Body of pancreas (tissue), 4 donors: ENCODE data around the gene CTDSP2. TPM values are rescaled to one million over a fixed set of nuclear protein-coding genes. Genes with fewer than 3 reads are reported as not detected.
"Not testable (repeated sequence)": the region's sequence is repeated elsewhere in the genome, so short reads cannot be mapped to it uniquely, and the experiment has no call there.

Experiments used
- ATAC-seq: fragments of 150-250 bp; one replicate; pipeline ENCODE4 v1.9.1; 2016
- DNase-seq, 4 donors: peaks; one replicate each; pipeline ENCODE4 v3.0.0-alpha.2; 2019
- H3K27ac ChIP-seq, 4 donors: fragments of 200-600 bp; sonication (generic); 1 replicate in 3 of 4; 2 replicates in 1 of 4; pipeline versions ENCODE4 v1.5.1 to v1.6.1; 2016 to 2019; ENCODE audit warnings: mild to moderate bottlenecking in 1 of 4, mixed read lengths in 1 of 4, moderate library complexity in 1 of 4
- H3K27me3 ChIP-seq, 2 donors: fragments of 200-600 bp; sonication (generic); one replicate each; pipeline ENCODE4 v1.6.0; 2016; ENCODE audit warnings: mild to moderate bottlenecking in 1 of 2
- H3K36me3 ChIP-seq, 2 donors: fragments of 200-600 bp; sonication (generic); replicated peaks in 1 of 2; 2 replicates each; pipeline ENCODE4 v1.5.1; 2016; ENCODE audit warnings: low read depth in 2 of 2; ENCODE audit not compliant: insufficient read depth in 1 of 2
- H3K4me1 ChIP-seq: fragments of 200-600 bp; sonication (generic); one replicate; pipeline ENCODE4 v1.6.0; 2016
- H3K4me3 ChIP-seq, 2 donors: fragments of 200-600 bp; sonication (generic); 1 replicate in 1 of 2; 2 replicates in 1 of 2; pipeline ENCODE4 v1.5.1; 2016 to 2019
- H3K9me3 ChIP-seq, 3 donors: fragments of 200-600 bp; sonication (generic); 1 replicate in 2 of 3; 2 replicates in 1 of 3; pipeline ENCODE4 v1.5.1; 2016
- POLR2A ChIP-seq, 3 donors: fragments of 450-650 bp; IDR thresholded peaks; one replicate each; pipeline ENCODE4 v1.6.1; 2016; ENCODE audit warnings: antibody characterized with exemption in 3 of 3, mild to moderate bottlenecking in 2 of 3
- WGBS, 2 donors: methylation state at CpG; one replicate each; pipeline ENCODE4 v1.1.5; 2017; 5-methylcytosine and 5-hydroxymethylcytosine counted together
- intact Hi-C: fragments of 100-400 bp; cut with DNase I; formaldehyde crosslinking; loops from one replicate; pipeline ENCODE4 v1.15.1; 2023
- total RNA-seq, 2 donors: library from RNA; depleted of rRNA; stranded (reverse); fragments of >200 nt; gene quantifications; one replicate each; pipeline ENCODE4 v1.1.0, GENCODE V29; 2016
- TF ChIP-seq, protein P1 (sequence below), 7 experiments: fragments of 450-650 bp in 4 of 7; fragments of 200-600 bp in 3 of 7; sonication (generic) in 3 of 7; IDR thresholded peaks; one replicate each; pipeline ENCODE4 v1.5.1; 2016 to 2019; ENCODE audit warnings: antibody characterized with exemption in 7 of 7

Gene CTDSP2
- total RNA-seq, 2 donors from 2014 or later: 82.1 to 125 TPM

DNA sequence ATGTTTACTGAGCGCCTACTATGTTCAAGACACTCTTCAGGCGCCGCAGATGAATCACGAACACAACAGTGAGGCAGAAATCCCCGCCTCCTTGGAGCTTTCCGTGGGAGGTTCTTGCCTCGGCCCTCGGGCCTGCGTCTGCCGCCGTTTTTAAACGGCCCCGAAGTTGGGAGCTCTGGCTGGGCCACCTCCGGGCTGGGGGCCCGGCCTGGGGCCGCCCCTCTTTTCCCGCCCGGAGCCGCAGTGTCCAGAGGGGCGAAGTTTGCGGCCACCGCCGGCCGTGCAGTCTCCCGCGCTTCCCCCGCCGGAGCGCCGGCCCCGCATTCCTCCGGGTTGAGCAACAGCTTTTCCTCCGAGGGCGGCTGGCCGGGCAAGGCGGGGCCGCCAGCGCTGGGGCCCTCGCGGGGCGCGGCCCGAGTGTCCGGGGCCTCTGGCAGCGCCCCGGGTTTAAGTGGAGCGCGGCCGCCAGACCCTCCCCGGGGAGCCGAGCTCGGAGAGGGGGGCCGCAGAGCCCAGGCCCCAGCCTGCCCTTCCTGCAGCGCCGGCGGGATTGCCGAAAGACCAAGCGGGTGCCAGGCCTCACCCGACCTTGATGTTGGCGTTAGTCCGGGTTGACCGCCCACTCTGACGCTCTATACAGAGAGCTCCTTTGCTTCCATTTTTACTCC is 18.7 kb upstream of the CTDSP2 start:
- WGBS, 2 donors: 0 to 1% methylated on average over 23 to 63 of the region's 63 CpGs
- DNase-seq (peak; percentile 66 to 75 (median 70)), ATAC-seq (peak; percentile 93)
- peaks cover 8% of the 10 kb centered on the region for H3K4me1 ChIP-seq
- peak overlapping the region; percentile 62 to 92 (median 84) for H3K27ac ChIP-seq
- intact Hi-C loops: no loop called here
- H3K4me3 ChIP-seq: peak overlapping the region; percentile 6 to 26
- H3K27me3 ChIP-seq: no peaks in the 10 kb centered on the region
- no peaks in the 10 kb centered on the region for H3K9me3 ChIP-seq
- TF ChIP-seq POLR2A (IDR thresholded peaks at IDR 0.05): peak; percentile 41 to 74 (median 63)
- TF ChIP-seq, protein P1, sequence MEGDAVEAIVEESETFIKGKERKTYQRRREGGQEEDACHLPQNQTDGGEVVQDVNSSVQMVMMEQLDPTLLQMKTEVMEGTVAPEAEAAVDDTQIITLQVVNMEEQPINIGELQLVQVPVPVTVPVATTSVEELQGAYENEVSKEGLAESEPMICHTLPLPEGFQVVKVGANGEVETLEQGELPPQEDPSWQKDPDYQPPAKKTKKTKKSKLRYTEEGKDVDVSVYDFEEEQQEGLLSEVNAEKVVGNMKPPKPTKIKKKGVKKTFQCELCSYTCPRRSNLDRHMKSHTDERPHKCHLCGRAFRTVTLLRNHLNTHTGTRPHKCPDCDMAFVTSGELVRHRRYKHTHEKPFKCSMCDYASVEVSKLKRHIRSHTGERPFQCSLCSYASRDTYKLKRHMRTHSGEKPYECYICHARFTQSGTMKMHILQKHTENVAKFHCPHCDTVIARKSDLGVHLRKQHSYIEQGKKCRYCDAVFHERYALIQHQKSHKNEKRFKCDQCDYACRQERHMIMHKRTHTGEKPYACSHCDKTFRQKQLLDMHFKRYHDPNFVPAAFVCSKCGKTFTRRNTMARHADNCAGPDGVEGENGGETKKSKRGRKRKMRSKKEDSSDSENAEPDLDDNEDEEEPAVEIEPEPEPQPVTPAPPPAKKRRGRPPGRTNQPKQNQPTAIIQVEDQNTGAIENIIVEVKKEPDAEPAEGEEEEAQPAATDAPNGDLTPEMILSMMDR (IDR thresholded peaks at IDR 0.05): peak in 1 of 7 experiments; percentile 7
- H3K36me3 ChIP-seq: no peaks in the 10 kb centered on the region

- intact Hi-C loops: no loop called here
- H3K9me3 ChIP-seq: no peaks in the 10 kb centered on the region
- DNase-seq: no peak
- H3K4me1 ChIP-seq: peaks cover 8% of the 10 kb centered on the region
- no peaks in the 10 kb centered on the region for H3K27me3 ChIP-seq
- peak overlapping the region; percentile 62 to 92 (median 84) for H3K27ac ChIP-seq
- ATAC-seq: peak; percentile 12
- H3K36me3 ChIP-seq: no peaks in the 10 kb centered on the region
- peak overlapping the region in 1 of 2 donors; percentile 6 for H3K4me3 ChIP-seq
- TF ChIP-seq POLR2A (IDR thresholded peaks at IDR 0.05): no peak
- TF ChIP-seq, protein P1 (IDR thresholded peaks at IDR 0.05): no peak
- WGBS, 2 donors: 34 to 48% methylated on average over 8 of the region's 8 CpGs
Measured at GRCh38 chr12:57864442-57865083, 18.0 kb upstream of the CTDSP2 start.

- Histone ChIP-seq H3K4me3 (no peak overlapping the region), H3K27me3 (no peaks in the 10 kb centered on the region), H3K27ac (no peak overlapping the region), H3K9me3 (no peaks in the 10 kb centered on the region), H3K36me3 (no peaks in the 10 kb centered on the region), H3K4me1 (peaks cover 8% of the 10 kb centered on the region)
- intact Hi-C loops: no loop called here
- TF ChIP-seq, protein P1 (IDR thresholded peaks at IDR 0.05): no peak
- TF ChIP-seq POLR2A (IDR thresholded peaks at IDR 0.05): no peak
- ATAC-seq (no peak), DNase-seq (no peak)
- WGBS, 2 donors: 67 to 87% methylated on average over 1 of the region's 1 CpG
Measured at GRCh38 chr12:57863676-57864075, 17.1 kb upstream of the CTDSP2 start.

GRCh38 chr12:57861967-57862366 is 15.4 kb upstream of the CTDSP2 start:
- no peak for TF ChIP-seq POLR2A (IDR thresholded peaks at IDR 0.05)
- TF ChIP-seq, protein P1 (IDR thresholded peaks at IDR 0.05): no peak
- 78 to 93% methylated on average over 4 of the region's 4 CpGs for WGBS, 2 donors
- no peak for DNase-seq
- Histone ChIP-seq H3K4me3 (no peak overlapping the region), H3K27ac (no peak overlapping the region), H3K27me3 (no peaks in the 10 kb centered on the region), H3K4me1 (peaks cover 8% of the 10 kb centered on the region), H3K9me3 (no peaks in the 10 kb centered on the region), H3K36me3 (no peaks in the 10 kb centered on the region)
- ATAC-seq: no peak
- intact Hi-C loops: no loop called here

DNA sequence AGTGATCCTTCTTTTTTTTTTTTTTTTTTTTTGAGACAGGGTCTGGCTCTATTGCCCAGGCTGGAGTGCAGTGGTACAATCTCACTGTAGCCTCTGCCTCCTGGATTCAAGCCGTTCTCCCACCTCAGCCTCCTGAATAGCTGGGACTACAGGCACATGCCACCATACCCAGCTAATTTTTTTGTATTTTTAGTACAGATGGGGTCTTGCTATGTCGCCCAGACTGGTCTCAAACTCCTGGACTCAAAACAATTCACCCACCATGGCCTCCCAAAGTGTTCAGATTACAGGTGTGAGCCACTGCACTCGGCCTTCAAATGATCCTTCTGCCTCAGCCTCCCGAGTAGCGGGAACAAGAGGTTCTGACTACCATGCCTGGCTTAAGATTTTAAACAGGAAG is 14.4 kb upstream of the CTDSP2 start:
- DNase-seq, H3K36me3 ChIP-seq, H3K27me3 ChIP-seq, H3K4me3 ChIP-seq, ATAC-seq, H3K4me1 ChIP-seq, H3K9me3 ChIP-seq, intact Hi-C loops, H3K27ac ChIP-seq: not testable (repeated sequence)
- 78 to 80% methylated on average over 5 of the region's 5 CpGs for WGBS, 2 donors
